Activated CD4-positive, alpha-beta T cell treated with anti-CD3 and anti-CD28 coated beads, Interleukin-2, amount 50 U/mL, for 48 hours (primary cell): Measurements from ENCODE around the gene P3H3.
A peak's percentile ranks its signal among the peaks of the same experiment; 100 is the strongest.
"Not testable (repeated sequence)": the region's sequence is repeated elsewhere in the genome, so short reads cannot be mapped to it uniquely, and the experiment has no call there.

Source experiments
- DNase-seq, 2 experiments: peaks; one replicate each; pipeline ENCODE4 v3.0.0-alpha.2; 2020

Gene P3H3

DNA sequence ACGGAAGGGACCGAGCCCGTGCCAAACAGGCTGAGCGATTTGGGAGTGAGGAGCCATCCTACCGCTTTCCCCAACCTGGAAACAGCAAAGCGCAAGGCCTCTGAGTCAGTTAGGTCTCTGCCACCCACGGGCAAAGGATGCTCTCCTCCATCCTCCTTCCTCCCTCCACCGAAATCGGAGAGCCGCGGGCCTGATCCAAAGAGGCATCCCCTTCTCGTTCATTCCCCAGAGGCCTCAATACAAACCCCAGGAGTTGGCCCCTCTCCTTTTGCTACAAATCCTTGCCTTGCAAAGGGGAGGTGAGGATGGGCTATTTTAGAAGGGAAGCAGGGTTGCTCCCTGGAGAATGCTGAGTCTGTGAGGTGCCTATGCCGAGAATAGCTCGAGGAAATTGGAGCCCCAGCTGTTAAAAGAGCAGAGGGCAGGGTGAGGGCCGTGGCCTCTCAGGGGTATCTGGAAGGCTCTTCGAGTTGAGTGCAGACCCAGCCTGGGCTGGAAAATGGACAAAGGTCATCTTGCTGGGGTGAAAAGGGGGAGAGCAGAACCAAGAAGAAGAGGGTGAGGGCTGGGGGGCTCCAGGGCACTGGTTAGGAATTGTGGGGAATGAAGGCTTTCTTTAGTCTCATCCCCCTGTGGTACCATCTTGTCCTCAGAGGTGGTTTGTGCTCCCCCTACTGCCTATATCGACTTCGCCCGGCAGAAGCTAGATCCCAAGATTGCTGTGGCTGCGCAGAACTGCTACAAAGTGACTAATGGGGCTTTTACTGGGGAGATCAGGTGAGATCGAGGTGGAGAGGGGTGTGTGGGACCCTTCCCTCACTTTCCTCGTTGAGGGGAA lies 40.2 kb downstream of the P3H3 start:
- peak; percentile 15 to 21 for DNase-seq

DNA sequence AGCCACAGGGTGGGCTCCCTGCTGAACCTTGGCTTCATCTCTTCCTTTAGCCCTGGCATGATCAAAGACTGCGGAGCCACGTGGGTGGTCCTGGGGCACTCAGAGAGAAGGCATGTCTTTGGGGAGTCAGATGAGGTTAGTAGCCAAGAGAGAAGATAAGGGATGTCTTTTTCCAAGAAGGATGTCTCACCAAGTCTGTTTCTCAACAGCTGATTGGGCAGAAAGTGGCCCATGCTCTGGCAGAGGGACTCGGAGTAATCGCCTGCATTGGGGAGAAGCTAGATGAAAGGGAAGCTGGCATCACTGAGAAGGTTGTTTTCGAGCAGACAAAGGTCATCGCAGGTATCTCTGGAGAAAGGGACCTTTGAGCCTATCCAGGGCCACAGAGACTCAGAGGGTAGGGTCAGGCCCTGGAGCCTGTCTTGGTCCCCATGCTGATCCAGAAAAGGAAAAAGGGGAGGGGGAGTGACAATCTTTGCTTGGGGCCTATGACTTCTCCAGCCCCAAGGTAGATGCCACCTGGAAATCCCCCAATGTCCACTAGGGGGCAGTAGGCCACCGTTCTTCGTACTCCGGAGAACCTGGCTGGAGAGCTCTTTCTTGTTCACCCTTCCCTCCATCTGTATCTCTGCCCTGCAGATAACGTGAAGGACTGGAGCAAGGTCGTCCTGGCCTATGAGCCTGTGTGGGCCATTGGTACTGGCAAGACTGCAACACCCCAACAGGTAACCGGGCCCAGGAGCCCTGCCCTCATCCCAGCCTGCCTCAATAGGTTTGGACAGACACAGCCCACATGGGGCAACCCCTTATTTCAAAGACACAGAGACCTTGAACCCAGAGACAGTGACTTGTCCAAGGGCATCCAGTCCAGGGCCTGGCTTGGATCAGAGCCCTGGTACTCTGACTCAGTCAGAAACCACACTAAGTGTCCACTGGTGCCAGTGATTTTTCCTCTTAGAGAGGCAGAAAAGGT lies 41.1 kb downstream of the P3H3 start:
- DNase-seq = peak; percentile 87 to 90

DNA sequence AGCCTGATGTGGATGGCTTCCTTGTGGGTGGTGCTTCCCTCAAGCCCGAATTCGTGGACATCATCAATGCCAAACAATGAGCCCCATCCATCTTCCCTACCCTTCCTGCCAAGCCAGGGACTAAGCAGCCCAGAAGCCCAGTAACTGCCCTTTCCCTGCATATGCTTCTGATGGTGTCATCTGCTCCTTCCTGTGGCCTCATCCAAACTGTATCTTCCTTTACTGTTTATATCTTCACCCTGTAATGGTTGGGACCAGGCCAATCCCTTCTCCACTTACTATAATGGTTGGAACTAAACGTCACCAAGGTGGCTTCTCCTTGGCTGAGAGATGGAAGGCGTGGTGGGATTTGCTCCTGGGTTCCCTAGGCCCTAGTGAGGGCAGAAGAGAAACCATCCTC lies 42.1 kb downstream of the P3H3 start:
- DNase-seq = not testable (repeated sequence)

DNA sequence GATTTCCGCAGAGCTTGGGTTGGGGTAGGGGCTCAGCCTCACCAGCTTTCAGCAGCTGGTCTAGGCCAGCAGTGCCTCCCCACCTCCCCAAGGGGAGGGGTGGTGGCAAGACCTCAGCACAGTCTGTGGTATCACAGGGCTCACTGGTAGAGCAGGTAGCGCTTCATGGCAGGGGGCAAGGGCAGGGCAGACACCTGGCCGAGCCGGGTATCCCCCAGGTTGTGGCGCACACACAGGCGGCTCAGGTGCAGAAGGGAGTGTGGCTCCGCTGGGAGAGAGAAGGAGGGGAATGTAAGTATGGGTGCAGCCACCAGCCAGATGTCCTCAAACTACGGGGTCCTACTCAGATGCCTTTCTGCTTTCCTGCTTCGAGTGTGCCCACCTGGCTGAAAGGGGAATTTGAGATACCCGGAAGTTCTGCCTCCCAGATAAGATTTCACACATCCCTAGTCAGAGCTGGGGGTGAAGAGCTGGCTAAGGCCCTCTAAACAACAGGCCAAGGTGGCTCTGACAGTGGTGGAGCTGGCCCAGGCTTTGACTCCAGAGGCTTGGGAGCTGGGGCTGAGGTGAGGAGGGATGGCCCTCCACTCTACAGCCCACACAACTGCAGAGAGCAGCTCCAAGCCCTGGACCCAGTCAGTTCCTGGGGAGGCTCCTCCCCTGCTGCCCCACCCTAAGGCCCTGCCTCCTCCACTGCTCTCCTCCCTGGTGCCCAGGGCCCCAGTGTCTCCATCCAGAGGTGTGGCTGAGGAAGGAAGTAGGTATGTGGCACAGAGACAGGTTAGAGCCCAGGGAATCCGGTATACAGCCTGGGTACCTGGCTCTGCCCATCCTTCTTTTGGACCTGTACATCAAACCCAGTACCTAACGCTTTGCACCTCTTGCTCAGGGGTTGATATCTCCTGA lies 43.1 kb downstream of the P3H3 start:
- DNase-seq = peak; percentile 62 to 73

DNA sequence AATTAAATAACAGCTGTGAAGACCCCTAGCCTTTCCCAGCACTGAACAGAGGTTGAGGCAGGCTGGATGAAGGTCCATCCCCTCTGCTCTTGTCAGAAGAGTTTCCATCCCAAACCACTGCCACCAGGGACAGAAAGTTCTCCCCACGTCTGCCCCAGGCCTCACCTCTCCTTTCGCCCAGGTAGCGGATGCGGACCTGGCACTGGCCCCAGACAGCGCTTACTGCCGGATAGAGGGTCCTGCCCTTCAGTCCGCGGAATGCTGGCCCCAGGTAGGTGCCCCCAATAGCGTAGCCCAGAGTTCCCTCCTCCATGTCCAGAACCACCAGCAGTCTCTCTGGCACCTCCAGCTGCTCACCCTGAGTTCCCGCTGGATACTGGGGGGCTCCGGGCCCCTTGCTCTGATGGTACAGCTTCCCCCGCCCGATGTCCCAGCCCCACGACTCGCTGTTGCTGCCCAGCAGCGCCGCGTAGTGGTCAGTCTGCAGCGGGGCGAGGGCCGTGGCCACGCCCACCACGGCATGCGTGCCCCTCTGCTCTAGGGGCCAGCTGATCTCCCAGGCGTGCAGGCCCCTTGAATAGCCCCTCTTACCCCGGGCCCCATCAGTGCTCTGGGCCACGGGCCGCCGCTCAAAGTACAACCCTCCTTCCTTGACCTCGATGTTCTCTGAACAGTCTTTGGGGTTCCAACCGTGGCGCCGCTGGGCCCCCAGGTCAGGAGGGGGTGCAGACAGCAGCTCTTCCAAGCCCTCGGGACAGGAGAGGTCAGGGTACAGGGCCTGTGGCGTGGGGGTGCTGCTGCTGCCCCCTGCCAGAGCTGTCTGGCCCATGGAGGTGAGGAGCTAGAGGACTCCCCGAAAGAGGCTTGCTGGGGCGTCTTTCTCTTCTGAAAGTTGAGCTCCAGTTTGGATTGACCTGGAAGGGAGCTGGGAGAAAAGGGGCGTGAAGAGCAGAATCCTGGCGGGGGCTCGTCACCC lies 44.2 kb downstream of the P3H3 start:
- DNase-seq = peak; percentile 88 to 91

DNA sequence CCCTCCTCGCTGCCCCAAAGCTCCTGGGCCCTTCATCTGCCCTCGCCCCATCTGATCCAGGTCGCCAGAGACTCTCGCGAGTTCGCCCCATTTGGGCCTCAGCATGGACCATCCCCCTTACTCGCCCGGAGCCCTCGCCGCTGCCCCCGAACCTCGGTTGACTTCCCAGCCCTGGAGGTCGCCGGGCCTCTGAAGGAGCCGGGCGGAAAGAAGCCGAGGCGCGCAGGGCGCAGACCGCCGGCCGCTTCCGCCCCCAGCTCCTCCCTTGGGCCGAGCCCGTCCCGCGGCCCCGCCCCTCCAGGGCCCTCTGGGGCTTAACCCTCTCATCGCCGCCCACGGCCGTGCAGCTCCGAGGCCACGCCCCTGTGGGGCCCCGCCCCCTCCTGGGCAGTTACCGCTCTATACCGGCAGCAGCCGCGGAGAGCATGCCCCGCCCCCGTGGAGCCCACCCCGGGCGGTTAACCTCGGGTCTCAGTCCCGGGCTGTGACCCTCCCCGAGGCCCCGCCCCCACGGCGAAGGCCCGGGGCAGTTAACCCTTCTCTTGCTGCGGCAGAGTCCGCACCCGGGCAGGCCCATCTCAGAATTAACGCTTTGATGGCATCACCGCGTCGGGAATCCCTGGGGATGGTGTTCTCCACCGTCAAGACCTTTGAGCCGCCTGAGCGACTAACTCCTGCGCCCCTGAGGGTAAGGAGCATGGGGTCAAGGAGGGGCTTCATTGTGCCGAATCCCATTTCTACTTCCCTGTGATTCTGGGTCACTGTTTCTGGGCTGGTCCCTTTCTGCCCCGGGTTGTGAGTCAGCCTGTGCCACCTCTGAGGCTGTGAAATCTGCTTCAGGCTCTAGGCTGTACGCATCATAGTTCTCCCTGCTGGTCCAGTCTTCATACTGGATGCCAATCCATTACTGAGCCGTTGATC lies 45.1 kb downstream of the P3H3 start, which contains the start of gene SPSB2:
Gene SPSB2 (minus strand): TSS at position 210 of the 921 bp plus-strand sequence. CDS start 402 bp downstream, outside the sequence.
- DNase-seq = peak; percentile 99 to 100

DNA sequence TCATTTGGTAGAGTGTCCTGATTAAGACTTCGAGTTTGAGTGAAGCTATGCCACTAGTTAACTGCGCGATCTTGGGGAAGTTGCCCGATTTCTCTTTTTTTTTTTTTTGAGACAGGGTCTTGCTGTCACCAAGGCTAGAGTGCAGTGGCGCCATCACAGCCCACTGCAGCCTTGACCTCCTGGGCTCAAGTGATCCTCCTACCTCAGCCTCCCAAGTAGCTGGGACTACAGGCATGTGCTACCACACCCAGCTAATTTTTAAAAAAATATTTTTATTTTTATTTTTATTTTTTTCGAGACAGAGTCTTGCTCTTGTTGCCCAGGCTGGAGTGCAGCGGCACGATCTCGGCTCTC lies 45.8 kb downstream of the P3H3 start:
- not testable (repeated sequence) for DNase-seq

DNA sequence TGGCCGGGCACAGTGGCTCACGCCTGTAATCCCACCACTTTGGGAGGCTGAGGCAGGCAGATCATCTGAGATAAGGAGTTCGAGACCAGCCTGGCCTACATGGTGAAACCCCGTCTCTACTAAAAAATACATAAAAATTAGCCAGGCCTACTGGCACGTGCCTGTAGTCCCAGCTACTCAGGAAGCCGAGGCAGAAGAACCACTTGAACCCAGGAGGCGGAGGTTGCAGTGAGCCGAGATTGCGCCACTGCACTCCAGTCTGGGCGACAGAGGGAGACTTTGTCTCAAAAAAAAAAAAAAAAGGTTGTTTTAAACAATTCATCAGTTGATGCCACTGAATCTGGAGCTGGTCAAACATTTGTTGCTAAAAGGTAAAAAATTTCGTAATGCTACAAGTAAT lies 51.6 kb downstream of the P3H3 start:
- not testable (repeated sequence) for DNase-seq

DNA sequence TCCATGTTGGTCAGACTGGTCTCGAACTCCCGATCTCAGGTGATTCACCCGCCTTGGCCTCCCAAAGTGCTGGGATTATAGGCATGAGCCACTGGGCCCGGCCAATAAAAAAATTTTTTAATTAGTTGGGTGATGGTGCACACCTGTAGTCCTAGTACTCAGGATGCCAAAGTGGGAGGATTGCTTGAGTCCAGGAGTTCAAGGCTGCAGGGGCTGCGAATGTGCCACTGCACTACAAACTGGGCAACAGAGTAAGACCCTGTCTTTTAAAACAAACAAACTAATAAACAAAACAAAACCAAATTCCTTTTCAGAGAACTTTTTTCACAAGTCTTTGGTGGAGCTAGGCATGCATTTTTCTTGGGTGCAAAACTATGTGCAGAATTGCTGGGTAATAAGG lies 55.0 kb downstream of the P3H3 start:
- no peak for DNase-seq

DNA sequence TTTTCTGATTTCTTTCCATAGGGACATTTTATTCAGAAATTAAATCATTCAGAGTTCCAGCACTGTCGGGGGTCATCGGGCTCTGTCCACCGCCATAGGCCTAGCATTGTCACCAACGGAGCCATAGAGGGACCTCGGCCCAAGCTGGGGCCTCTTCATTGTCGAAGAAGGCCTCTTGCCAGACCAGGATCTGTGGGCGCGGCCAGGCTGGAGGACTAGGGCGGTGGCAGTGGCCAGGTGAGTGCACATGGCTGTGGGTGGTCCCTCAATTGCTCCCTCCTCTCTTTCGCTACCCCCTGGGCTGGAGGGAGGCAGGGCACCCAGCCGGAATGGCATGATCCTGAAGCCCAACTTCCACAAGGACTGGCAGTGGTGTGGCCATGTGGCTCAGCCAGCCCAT lies 55.5 kb downstream of the P3H3 start:
- DNase-seq = no peak

DNA sequence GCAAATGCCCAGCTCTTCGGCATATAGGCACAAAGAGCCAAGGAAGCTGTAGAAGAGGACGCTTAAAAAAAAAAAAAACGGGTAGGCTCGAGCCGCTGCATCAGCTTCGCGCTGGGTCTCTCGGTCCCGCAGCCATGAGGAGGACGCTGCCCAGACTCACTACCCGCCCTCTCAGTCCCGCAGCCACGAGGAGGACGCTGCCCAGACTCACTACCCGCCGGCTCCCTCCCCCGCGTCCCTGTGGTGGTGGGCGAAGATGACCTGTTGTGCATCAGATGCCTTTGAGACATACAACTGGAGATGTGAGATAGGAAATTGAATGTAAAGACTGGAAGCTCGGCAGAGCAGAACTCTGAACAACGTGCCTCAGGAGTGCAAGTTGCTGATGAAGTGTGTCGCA lies 56.3 kb downstream of the P3H3 start:
- no peak for DNase-seq

DNA sequence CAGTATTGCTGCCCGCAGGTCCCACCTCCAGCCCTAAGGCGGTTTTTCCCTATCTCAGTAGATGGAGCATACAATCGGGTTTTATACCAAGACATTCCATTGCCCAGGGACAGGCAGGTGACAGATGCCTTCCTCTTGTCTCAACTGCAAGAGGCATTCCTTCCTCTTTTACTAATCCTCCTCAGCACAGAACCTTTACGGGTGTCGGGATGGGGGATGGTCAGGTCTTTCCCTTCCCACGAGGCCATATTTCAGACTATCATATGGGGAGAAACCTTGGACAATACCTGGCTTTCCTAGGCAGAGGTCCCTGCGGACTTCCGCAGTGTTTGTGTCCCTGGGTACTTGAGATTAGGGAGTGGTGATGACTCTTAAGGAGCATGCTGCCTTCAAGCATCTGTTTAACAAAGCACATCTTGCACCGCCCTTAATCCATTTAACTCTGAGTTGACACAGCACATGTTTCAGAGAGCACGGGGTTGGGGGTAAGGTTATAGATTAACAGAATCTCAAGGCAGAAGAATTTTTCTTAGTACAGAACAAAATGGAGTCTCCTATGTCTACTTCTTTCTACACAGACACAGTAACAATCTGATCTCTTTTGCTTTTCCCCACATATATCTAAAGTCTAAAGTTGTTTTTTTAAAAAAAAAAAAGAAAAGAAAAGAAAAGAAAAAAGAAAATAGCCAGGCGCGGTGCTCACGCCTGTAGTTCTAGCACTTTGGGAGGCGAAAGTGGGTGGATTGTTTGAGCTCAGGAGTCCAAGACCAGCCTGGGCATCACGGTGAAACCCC lies 58.2 kb downstream of the P3H3 start:
- not testable (repeated sequence) for DNase-seq

DNA sequence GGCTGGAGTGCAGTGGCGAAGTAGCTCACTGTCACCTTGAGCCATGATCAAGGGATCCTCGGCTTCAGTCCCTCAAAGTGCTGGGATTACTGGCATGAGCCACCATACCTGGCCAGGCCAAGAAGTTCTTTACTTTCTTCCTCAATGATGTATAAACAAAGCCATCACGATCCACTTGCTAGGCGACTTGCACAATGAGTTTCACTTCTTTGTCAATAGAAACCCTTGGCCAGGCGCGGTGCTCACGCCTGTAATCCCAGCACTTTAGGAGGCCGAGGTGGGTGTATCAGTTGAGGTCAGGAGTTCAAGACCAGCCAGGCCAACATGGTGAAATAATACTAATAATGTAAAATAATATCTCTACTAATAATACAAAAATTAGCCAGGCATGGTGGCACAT lies 59.3 kb downstream of the P3H3 start:
- DNase-seq = no peak

DNA sequence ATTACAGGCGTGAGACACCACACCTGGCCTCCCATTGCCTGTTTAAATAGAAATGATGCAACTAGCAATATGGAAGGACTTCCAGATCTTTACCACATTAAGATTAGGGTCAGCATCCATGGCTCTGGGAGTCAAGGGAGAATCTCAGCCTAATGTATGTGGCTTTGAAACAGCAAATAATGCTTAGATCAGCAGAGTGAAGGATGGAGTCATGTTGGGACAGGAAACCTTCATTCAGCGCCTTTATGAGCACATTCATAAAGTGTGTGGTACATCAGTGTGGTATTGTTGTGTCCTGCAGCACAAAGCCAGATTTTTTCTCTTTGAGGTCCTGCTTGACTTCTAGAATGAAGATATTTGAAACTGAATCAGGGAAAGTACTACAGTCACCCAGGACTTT lies 60.2 kb downstream of the P3H3 start:
- DNase-seq = no peak

DNA sequence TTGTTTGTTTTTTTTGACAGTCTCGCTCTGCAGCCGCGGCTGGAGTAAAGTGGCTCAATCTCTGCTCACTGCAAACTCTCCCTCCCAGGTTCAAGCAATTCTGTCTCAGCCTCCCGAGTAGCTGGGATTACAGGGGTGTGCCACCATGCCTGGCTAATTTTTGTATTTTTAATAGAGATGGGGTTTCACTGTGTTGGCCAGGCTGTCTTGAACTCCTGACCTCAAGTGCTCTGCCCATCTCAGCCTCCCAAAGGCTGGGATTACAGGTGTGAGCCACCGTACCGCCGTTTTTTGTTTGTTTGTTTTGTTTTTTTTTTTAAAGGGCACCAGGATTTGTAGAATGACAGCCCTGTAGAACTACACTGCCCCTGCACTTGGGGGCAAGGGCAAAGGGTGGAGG lies 60.6 kb downstream of the P3H3 start:
- DNase-seq = not testable (repeated sequence)
